Liver (tissue), 9 donors: ENCODE results near the gene ZDHHC20. TPM values are rescaled to one million over a fixed set of nuclear protein-coding genes. Genes with fewer than 3 reads are reported as not detected.

Experiments used
- DNase-seq: peaks from one replicate; pipeline ENCODE4 v3.0.0-alpha.2; 2017; ENCODE audit warnings: low spot score
- H3K27ac ChIP-seq, 2 donors: one replicate each; pipeline ENCODE4 v1.7.0; 2013; ENCODE audit warnings: inconsistent platforms in 2 of 2, low read length in 2 of 2, control low read depth in 1 of 2, low read depth in 1 of 2, mild to moderate bottlenecking in 1 of 2
- H3K27me3 ChIP-seq, 4 donors: one replicate each; pipeline versions ENCODE4 v1.6.1 to v1.7.0; 2013; ENCODE audit warnings: low read length in 3 of 4, inconsistent platforms in 1 of 4, mild to moderate bottlenecking in 1 of 4, moderate library complexity in 1 of 4; ENCODE audit not compliant: control insufficient read depth in 4 of 4, insufficient read depth in 4 of 4
- H3K36me3 ChIP-seq, 4 donors: one replicate each; pipeline versions ENCODE4 v1.6.1 to v1.7.0; 2013; ENCODE audit warnings: low read length in 3 of 4, mild to moderate bottlenecking in 3 of 4, low read depth in 1 of 4, moderate library complexity in 1 of 4; ENCODE audit not compliant: control insufficient read depth in 4 of 4, insufficient read depth in 3 of 4
- H3K4me1 ChIP-seq, 4 donors: one replicate each; pipeline versions ENCODE4 v1.6.1 to v1.7.0; 2013; ENCODE audit warnings: low read length in 3 of 4, mild to moderate bottlenecking in 3 of 4, moderate library complexity in 1 of 4; ENCODE audit not compliant: control insufficient read depth in 4 of 4, insufficient read depth in 4 of 4
- H3K4me3 ChIP-seq, 3 donors: one replicate each; pipeline versions ENCODE4 v1.6.1 to v1.7.0; 2013; ENCODE audit warnings: low read length in 3 of 3, control low read depth in 1 of 3, low read depth in 1 of 3, mild to moderate bottlenecking in 1 of 3
- H3K9ac ChIP-seq, 2 donors: one replicate each; pipeline ENCODE4 v1.7.0; 2013; ENCODE audit warnings: low read length in 2 of 2, mild to moderate bottlenecking in 2 of 2, moderate library complexity in 2 of 2, control low read depth in 1 of 2, low read depth in 1 of 2
- H3K9me3 ChIP-seq, 4 donors: one replicate each; pipeline versions ENCODE4 v1.6.1 to v1.7.0; 2013; ENCODE audit warnings: low read length in 3 of 4; ENCODE audit not compliant: control insufficient read depth in 4 of 4
- ATF3 ChIP-seq: IDR thresholded peaks from 2 replicates; pipeline ENCODE4 v1.6.1; 2016; ENCODE audit warnings: antibody characterized with exemption
- EGR1 ChIP-seq, 2 donors: IDR thresholded peaks; 2 replicates each; pipeline ENCODE4 v1.6.1; 2016 to 2018; ENCODE audit warnings: antibody characterized with exemption in 2 of 2, low read depth in 2 of 2
- FOXA1 ChIP-seq: IDR thresholded peaks from 2 replicates; pipeline ENCODE4 v1.6.1; 2016; ENCODE audit warnings: antibody characterized with exemption
- FOXA2 ChIP-seq: IDR thresholded peaks from 2 replicates; pipeline ENCODE4 v1.6.1; 2016; ENCODE audit warnings: antibody characterized with exemption
- GABPA ChIP-seq, 2 donors: IDR thresholded peaks in 1 of 2; conservative IDR thresholded peaks in 1 of 2; 2 replicates each; pipeline ENCODE4 v1.6.1; 2016; ENCODE audit warnings: antibody characterized with exemption in 2 of 2, mild to moderate bottlenecking in 1 of 2, moderate library complexity in 1 of 2
- HNF4A ChIP-seq, 2 donors: conservative IDR thresholded peaks; 2 replicates each; pipeline ENCODE4 v1.6.1; 2016; ENCODE audit warnings: antibody characterized with exemption in 2 of 2, mild to moderate bottlenecking in 2 of 2
- HNF4G ChIP-seq: IDR thresholded peaks from 2 replicates; pipeline ENCODE4 v1.6.1; 2016; ENCODE audit warnings: antibody characterized with exemption
- JUND ChIP-seq, 2 donors: IDR thresholded peaks; 2 replicates each; pipeline ENCODE4 v1.6.1; 2016; ENCODE audit warnings: antibody characterized with exemption in 2 of 2
- MAX ChIP-seq: IDR thresholded peaks from 2 replicates; pipeline ENCODE4 v1.6.1; 2016; ENCODE audit warnings: antibody characterized with exemption
- NR2F2 ChIP-seq: IDR thresholded peaks from 2 replicates; pipeline ENCODE4 v1.6.1; 2016; ENCODE audit warnings: antibody characterized with exemption
- RAD21 ChIP-seq, 2 donors: IDR thresholded peaks; 2 replicates each; pipeline ENCODE4 v1.6.1; 2016; ENCODE audit warnings: antibody characterized with exemption in 2 of 2, mild to moderate bottlenecking in 2 of 2
- REST ChIP-seq: IDR thresholded peaks from 2 replicates; pipeline ENCODE4 v1.6.1; 2016; ENCODE audit warnings: antibody characterized with exemption, mild to moderate bottlenecking
- RXRA ChIP-seq, 2 donors: IDR thresholded peaks; 2 replicates each; pipeline ENCODE4 v1.6.1; 2017 to 2018; ENCODE audit warnings: antibody characterized with exemption in 2 of 2, mild to moderate bottlenecking in 1 of 2
- SP1 ChIP-seq: IDR thresholded peaks from 2 replicates; pipeline ENCODE4 v1.6.1; 2018; ENCODE audit warnings: antibody characterized with exemption, mild to moderate bottlenecking
- TAF1 ChIP-seq: conservative IDR thresholded peaks from 2 replicates; pipeline ENCODE4 v1.6.1; 2016; ENCODE audit warnings: antibody characterized with exemption, mild to moderate bottlenecking
- YY1 ChIP-seq: IDR thresholded peaks from 2 replicates; pipeline ENCODE4 v1.6.1; 2016; ENCODE audit warnings: antibody characterized with exemption, mild to moderate bottlenecking
- WGBS: extraction: QIAGEN DNeasy Blood & Tissue Kit; methylation state at CpG from one replicate; pipeline ENCODE4 v1.1.7; 2013; 5-methylcytosine and 5-hydroxymethylcytosine counted together
- polyA plus RNA-seq, 2 donors: library from polyadenylated mRNA; stranded (reverse) in 1 of 2; unstranded in 1 of 2; fragments of 200-250 nt in 1 of 2; fragments of >200 nt in 1 of 2; fragmentation: Nextera tagmentation in 1 of 2; extraction: Ambion mirVana in 1 of 2; gene quantifications; one replicate each; pipeline versions ENCODE4 v1.2.1 to v1.2.3, GENCODE V29; 2013 to 2015
- total RNA-seq, 2 donors: library from RNA; depleted of rRNA; stranded (reverse); fragments of >200 nt; gene quantifications; one replicate each; pipeline ENCODE4 v1.2.3, GENCODE V29; 2014
- donor health status: healthy.
- donor health status: healthy.
- donor health status: healthy.
- donor health status: healthy.
- donor health status: healthy.

The ZDHHC20 gene
- total and polyA plus RNA-seq, 4 donors = 7.7 to 55.4 (median 18.6) TPM

- Histone ChIP-seq H3K27ac (no peak overlapping the region), H3K27me3 (no peaks in the 10 kb centered on the region), H3K4me1 (peaks cover 0 to 12% (median 3%) of the 10 kb centered on the region in 4 donors), H3K36me3 (no peaks in the 10 kb centered on the region), H3K4me3 (no peak overlapping the region), H3K9ac (no peak overlapping the region), H3K9me3 (peaks cover 0 to 3% (median 0%) of the 10 kb centered on the region in 4 donors)
- whole genome bisulfite sequencing = 64% methylated on average over 6 of the region's 6 CpGs
- DNase-seq = no peak
- no peak for TF ChIP-seq MAX
- TF ChIP-seq RAD21 (IDR thresholded peaks at IDR 0.05) = peak in 1 of 2 donors; percentile 6
Observed at GRCh38 chr13:21475115-21475514, 16.0 kb upstream of the ZDHHC20 start.

- peaks cover 0 to 2% (median 1%) of the 10 kb centered on the region in 4 donors for H3K4me1 ChIP-seq
- no peaks in the 10 kb centered on the region for H3K27me3 ChIP-seq
- no peaks in the 10 kb centered on the region for H3K36me3 ChIP-seq
- H3K9ac ChIP-seq = no peak overlapping the region
- H3K9me3 ChIP-seq = peaks cover 0 to 3% (median 0%) of the 10 kb centered on the region in 4 donors
- TF ChIP-seq NR2F2 (no peak), HNF4A (conservative IDR thresholded peaks at IDR 0.05) (no peak), MAX (no peak), RXRA (IDR thresholded peaks at IDR 0.05) (no peak), JUND (IDR thresholded peaks at IDR 0.05) (no peak), REST (no peak), GABPA (IDR thresholded peaks at IDR 0.05 in 1 of 2, conservative IDR thresholded peaks at IDR 0.05 in 1 of 2) (no peak), FOXA2 (no peak), HNF4G (no peak), FOXA1 (no peak), ATF3 (no peak), RAD21 (IDR thresholded peaks at IDR 0.05) (no peak), TAF1 (no peak), SP1 (no peak)
- no peak overlapping the region for H3K4me3 ChIP-seq
- DNase-seq = no peak
- no peak overlapping the region for H3K27ac ChIP-seq
Observed at GRCh38 chr13:21470785-21471184, 11.7 kb upstream of the ZDHHC20 start.

- Histone ChIP-seq H3K27ac (no peak overlapping the region), H3K4me3 (no peak overlapping the region), H3K36me3 (no peaks in the 10 kb centered on the region), H3K9ac (no peak overlapping the region), H3K27me3 (no peaks in the 10 kb centered on the region), H3K4me1 (no peaks in the 10 kb centered on the region), H3K9me3 (peaks cover 0 to 2% (median 0%) of the 10 kb centered on the region in 4 donors)
- 73% methylated on average over 7 of the region's 7 CpGs for WGBS
- DNase-seq = no peak
- TF ChIP-seq FOXA1 (no peak), NR2F2 (no peak), HNF4G (no peak), RAD21 (IDR thresholded peaks at IDR 0.05) (no peak), HNF4A (conservative IDR thresholded peaks at IDR 0.05) (no peak), EGR1 (IDR thresholded peaks at IDR 0.05; ENCODE audit: low read depth in 2 of 2) (no peak), FOXA2 (no peak), RXRA (IDR thresholded peaks at IDR 0.05) (no peak), ATF3 (no peak), GABPA (IDR thresholded peaks at IDR 0.05 in 1 of 2, conservative IDR thresholded peaks at IDR 0.05 in 1 of 2) (no peak), TAF1 (no peak), JUND (IDR thresholded peaks at IDR 0.05) (no peak), SP1 (no peak), MAX (no peak), REST (no peak), YY1 (no peak)
Observed at GRCh38 chr13:21466527-21466926, 7.4 kb upstream of the ZDHHC20 start.
